NOMO-1 treated with DMSO at 0.1 percent for 48 hours (cell line): ENCODE data around the gene LCLAT1.

Experiments used
- DNase-seq: peaks from one replicate; lab custom pipeline; 2025; ENCODE audit not compliant: unreplicated experiment; lab: John Stamatoyannopoulos, UW

The LCLAT1 gene

DNA sequence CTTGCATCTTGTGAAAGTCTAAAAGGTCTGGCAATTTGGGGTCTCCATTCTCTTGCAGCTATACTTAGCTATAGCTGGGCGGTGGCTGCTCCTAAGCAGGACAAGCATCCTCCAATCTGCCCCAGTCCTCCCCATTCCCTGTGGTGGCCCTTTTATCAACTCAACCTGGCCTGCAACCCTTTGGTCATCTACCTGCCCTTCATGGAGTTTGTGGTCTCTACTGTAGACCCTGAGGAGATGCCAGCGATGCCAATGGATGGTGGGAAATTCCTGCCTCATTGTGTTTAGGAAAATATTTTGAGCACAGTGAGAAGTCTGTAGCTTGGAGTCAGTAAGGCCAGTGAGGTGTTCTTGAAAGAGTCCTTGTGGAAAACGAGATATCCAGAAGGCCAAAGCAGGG is 216.8 kb downstream of the LCLAT1 start:
- DNase-seq = no peak

DNA sequence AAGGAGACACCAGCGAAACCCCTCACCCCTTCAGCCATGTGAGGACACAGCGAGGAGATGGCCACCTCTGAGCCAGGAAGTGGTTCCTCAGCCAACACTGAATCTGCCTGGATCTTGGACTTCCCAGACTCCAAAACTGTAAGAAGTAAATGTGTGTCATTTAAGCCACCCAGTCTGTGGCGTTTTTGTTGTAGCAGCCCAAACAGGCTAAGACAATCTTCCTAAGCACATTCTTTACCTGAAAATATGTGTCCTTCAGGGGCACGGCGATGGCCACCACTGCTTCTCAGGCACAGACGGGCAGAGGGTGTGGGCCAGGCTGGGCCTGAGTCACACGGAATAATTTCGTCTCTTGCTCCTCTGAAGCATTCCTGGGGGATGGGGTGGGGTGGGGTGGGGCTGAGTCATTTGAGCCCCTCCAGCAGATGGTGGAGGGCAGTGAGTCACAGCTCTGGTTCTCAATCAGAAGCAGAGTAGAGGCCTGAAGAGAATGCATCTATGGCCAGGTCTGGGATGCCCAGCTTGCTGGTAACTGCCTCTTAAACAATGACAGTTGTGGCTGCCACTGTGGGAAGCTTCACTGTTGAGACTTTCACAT is 217.8 kb downstream of the LCLAT1 start:
- DNase-seq = no peak

DNA sequence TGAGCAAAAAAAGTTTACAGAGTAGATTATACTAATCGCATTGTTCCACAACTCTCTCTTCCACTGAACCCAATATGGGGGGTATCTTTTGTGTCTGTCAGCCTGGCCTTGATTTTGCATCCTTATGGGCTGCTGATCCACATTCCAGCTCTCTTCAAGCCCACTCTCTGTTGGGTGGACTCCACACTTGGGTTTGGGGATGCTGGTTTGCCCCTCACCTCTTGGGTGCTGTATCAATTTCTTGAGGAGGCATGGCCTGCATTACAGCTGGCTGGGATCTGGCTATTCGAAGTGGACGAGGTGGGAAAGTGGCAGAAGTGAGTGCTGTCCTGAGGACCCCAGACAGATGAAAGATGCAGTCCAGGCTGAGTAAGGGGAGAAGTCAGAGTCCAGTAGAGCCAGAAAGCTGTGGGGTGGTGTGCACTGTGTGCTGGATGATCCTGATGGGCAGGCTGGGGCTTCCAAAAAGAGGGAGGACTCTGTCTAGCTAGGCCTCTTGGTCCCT is 218.8 kb downstream of the LCLAT1 start:
- DNase-seq = no peak

DNA sequence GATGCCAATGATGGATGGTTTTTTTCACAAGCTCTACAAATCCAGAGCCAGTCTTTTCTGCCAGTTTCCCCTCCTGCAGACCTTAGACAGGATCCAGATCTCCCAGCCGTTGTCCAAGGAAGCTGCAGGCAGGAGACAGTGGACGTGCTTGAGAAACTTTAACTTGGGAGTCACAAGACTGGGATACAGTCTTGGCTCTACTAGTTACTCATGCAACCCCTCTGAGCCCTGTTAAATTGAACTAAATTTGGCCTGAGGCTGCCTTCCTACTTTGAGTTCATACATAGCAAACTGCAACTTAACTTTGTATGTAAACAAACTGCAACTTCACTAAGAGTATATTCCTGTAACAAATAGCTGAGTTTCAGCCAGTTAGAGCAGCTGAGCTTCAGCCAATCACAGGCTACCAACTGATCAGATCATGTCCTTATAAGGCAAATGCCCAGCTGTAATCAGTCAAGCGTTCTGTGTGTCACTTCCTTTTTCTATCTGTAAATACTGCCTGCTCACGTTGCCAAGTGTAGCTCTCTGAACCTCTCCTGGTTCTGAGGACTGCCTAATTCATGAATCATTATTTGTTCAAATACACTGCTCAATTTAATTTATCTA is 219.3 kb downstream of the LCLAT1 start:
- DNase-seq = peak; percentile 63

GRCh38 chr2:30670453-30670852 is 223.4 kb downstream of the LCLAT1 start:
- no peak for DNase-seq

GRCh38 chr2:30673127-30673526 is 226.1 kb downstream of the LCLAT1 start:
- no peak for DNase-seq

DNA sequence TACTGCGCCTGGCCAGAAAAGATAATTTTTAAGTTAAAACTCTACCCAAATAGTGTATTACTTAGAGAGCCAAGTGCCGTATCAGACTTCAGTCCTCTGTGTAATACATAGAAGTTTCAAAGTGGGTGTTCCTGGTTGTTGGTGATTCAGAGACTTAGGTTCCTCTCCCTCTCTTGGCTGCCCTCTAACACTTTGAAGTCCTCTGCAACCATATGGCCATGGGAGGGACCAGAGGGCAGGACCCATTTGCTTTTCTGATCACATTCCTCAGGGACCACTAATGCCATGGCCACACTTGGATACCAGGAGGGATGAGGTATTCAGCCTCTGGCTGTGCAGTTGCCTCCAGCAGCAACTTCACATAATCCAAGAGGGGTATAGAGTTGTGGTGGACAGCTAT is 228.7 kb downstream of the LCLAT1 start:
- DNase-seq = no peak

GRCh38 chr2:30677231-30677630 is 230.2 kb downstream of the LCLAT1 start:
- DNase-seq = no peak

- DNase-seq = no peak
Measured at GRCh38 chr2:30677861-30678385, 230.9 kb downstream of the LCLAT1 start.

GRCh38 chr2:30678410-30679137 is 231.5 kb downstream of the LCLAT1 start:
- DNase-seq = no peak

DNA sequence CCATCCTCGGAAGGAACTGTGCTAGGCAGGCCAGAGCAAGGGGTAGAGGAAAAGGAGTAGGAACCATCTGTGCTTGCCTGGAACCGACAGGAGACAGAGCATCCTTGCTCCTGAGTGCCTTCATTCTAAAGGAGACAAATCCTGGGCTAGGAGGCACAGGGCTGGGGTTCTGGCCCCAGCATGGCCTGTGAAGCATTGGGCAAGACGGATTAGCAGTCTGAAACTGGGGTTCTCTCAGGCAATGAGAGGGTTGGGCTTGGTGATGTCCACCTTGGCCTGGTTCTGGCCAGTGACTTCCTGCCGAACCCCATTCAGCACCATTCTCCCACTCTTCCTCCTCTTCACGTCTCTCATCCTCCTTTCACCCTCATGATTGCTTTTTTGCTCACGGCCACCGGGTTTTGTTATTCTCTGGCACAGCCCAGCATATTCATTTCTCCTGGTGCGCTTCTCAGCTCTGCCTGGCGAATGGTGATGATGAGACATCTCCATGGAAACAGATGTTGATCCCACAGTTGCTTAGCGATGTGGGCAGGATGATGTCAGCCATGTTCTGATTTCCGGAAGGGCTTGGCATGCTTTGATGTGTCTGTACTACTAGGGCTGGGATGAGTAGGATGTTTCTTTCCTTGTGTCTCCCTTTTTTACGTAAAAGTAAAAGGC is 232.5 kb downstream of the LCLAT1 start:
- no peak for DNase-seq

DNA sequence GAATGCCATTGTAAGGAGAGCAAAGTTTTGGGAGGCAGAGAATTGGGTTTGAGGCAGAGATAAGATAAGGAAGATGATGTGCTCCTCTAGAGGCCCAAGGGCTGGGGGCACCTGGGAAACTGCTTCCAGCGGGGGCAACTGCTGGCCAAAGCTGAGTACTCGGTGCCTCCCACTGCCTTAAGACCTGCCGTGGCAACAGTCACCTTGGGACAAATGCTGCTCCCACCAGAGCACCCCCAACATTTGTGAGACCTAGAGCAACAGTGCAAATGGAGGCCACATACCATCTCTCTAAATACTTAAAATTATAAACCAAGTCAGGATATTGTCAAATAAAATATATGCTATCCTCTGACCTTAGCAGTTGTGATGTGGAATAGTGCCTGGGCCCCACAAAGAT is 233.1 kb downstream of the LCLAT1 start:
- no peak for DNase-seq

DNA sequence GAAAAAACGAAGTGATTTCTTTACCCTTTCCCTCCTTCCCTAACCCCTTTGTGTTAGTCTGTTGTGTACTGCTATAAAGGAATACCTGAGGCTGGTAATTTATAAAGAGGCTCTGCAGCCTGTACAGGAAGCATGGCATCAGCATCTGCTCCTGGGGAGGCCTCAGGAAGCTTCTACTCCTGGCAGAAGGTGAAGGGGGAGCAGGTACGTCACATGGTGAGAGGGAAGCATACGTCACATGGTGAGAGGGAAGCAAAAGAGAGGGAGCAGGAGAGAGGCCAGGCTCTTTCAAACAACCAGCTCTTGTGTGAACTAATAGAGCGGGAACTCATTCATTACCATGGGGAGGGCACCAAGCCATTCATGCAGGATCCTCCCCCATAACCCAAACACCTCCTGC is 234.0 kb downstream of the LCLAT1 start:
- no peak for DNase-seq

DNA sequence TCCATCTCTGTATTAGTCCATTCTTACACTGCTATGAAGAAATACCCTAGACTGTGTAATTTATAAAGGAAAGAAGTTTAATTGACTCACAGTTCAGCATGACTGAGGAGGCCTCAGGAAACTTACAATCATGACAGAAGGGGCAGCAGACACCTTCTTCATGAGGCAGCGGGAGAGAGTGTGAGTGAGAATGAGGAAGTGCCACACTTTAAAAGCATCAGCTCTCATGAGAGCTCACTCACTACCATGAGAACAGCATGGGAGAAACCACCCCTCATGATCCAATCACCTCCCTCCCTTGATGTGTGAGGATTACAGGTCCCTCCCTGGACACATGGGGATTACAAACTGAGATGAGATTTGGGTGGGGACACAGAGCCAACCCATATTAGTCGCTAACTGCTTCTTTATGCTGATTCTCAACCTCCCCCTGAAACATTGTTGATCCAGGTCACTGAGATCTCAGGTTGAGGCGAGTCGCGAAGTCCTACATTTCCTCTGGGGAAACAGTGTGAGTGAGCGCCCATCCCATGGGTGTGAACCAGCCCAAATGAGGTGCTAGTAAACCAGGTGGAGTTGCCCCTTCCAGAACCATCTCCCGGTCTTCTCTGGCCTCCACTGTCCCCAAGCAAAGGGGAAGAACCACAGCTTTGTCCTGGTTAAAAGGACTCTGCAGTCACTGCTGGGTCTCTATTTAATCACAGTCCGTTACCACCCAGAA is 236.3 kb downstream of the LCLAT1 start:
- peak; percentile 39 for DNase-seq

- DNase-seq = no peak
Measured at GRCh38 chr2:30684026-30684425, 237.0 kb downstream of the LCLAT1 start.

GRCh38 chr2:30684516-30684915 is 237.5 kb downstream of the LCLAT1 start:
- DNase-seq = peak; percentile 15

- DNase-seq = no peak
Measured at GRCh38 chr2:30684996-30685395, 237.9 kb downstream of the LCLAT1 start.

GRCh38 chr2:30686000-30686399 is 239.0 kb downstream of the LCLAT1 start:
- no peak for DNase-seq

DNA sequence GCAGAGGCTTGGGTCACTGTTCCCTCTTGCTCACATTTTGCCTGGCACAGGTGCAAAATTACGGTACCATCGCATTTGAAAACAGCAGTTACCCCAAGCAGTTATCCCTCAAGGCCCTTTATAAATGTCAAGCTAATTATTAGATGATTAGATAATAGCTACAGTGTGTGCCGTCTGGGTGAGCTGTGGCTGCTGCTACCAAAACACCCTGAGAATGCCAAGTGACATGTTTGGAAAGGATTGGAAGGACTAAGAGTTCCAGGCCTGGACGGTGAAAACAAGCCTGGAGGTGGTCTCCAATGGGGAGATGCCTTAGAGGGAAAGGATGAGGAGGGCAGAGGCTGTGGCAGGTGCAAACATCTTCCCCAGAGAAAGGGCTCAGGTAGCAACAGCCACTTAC is 239.6 kb downstream of the LCLAT1 start:
- no peak for DNase-seq

GRCh38 chr2:30688956-30689401 is 241.9 kb downstream of the LCLAT1 start:
- DNase-seq = no peak
